Measurements from ENCODE around the gene SNAPC4. TPM values are rescaled to one million over a fixed set of nuclear protein-coding genes. Genes with fewer than 3 reads are reported as not detected.

Gene SNAPC4
- total and polyA plus RNA-seq, 7 donors: 1.4 to 10.8 (median 5.0) TPM

GRCh38 chr9:136395020-136395340 lies 5.0 kb downstream of the SNAPC4 start:
- 87 to 94% methylated on average over 13 of the region's 13 CpGs for WGBS, 2 donors
- Histone ChIP-seq H3K36me3 (peaks cover 19 to 75% (median 44%) of the 10 kb centered on the region in 4 donors), H3K27ac (no peak overlapping the region), H3K27me3 (no peaks in the 10 kb centered on the region), H3K9me3 (no peaks in the 10 kb centered on the region), H3K4me3 (no peak overlapping the region), H3K4me1 (peaks cover 0 to 18% (median 14%) of the 10 kb centered on the region in 4 donors)
- DNase-seq: no peak
- TF ChIP-seq POLR2AphosphoS5 (IDR thresholded peaks at IDR 0.05): no peak
- TF ChIP-seq POLR2A (IDR thresholded peaks at IDR 0.05): no peak
- no peak for TF ChIP-seq CTCF (IDR thresholded peaks at IDR 0.05)
- no peak for TF ChIP-seq EP300 (IDR thresholded peaks at IDR 0.05)
- intact Hi-C loops (cut with DNase I): no loop called here

DNA sequence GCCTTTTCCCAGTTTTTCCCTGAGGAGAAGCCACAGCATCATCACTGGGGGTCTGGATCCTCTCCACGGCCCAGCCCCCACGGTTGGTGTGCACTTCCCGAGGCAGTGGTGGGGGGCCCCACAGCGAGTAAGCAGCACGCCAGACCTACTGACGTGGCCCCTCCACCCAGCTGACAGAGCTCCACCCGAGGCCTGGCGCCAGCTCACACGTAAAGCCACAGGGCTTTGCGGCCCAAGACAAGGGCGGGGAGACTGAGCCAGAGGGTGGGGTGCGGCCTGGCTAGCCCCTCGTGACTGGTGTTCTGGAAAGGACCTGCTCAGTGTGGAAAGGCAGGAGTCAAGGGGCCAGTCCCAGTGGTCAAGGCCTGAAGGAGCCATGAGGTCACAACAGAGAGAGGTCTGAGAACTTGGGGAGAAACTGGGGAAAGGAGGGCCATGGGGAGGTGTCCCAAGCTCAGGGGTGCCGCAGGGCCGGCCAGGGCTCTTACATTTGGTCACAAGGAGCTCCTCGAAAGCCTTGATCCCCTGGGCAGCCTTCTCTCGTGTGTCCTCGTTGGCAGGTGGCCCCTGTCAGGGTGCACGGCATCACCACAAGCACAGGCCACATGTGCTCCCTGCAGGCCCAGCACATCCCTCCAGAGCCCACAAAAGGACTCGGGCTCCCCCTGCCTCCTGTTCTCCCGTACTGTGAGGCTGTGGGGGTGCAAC lies 5.5 kb downstream of the SNAPC4 start:
- TF ChIP-seq CTCF (IDR thresholded peaks at IDR 0.05) (no peak), POLR2AphosphoS5 (IDR thresholded peaks at IDR 0.05) (no peak), POLR2A (IDR thresholded peaks at IDR 0.05) (no peak), EP300 (IDR thresholded peaks at IDR 0.05) (no peak)
- Histone ChIP-seq H3K27ac (no peak overlapping the region), H3K27me3 (no peaks in the 10 kb centered on the region), H3K4me1 (peaks cover 0 to 14% (median 12%) of the 10 kb centered on the region in 4 donors), H3K36me3 (peaks cover 19 to 80% (median 47%) of the 10 kb centered on the region in 4 donors), H3K4me3 (no peak overlapping the region), H3K9me3 (no peaks in the 10 kb centered on the region)
- whole genome bisulfite sequencing, 2 donors: 94 to 96% methylated on average over 21 of the region's 21 CpGs
- intact Hi-C loops (cut with DNase I): no loop called here
- DNase-seq: no peak

- DNase-seq: no peak
- intact Hi-C loops (cut with DNase I): no loop called here
- Histone ChIP-seq H3K4me1 (peaks cover 0 to 5% (median 3%) of the 10 kb centered on the region in 4 donors), H3K27me3 (no peaks in the 10 kb centered on the region), H3K36me3 (peaks cover 21 to 89% (median 48%) of the 10 kb centered on the region in 4 donors), H3K27ac (peak overlapping the region in 1 of 4 donors; percentile 17), H3K9me3 (no peaks in the 10 kb centered on the region), H3K4me3 (no peak overlapping the region)
- 73 to 85% methylated on average over 17 of the region's 17 CpGs for WGBS, 2 donors
- TF ChIP-seq EP300 (IDR thresholded peaks at IDR 0.05) (no peak), CTCF (IDR thresholded peaks at IDR 0.05) (no peak)
These were observed 6.4 kb downstream of the SNAPC4 start for GRCh38 chr9:136393531-136393930.

GRCh38 chr9:136392538-136393449 lies 7.2 kb downstream of the SNAPC4 start:
- TF ChIP-seq POLR2AphosphoS5 (IDR thresholded peaks at IDR 0.05) (no peak), POLR2A (IDR thresholded peaks at IDR 0.05) (no peak), CTCF (IDR thresholded peaks at IDR 0.05) (no peak), EP300 (IDR thresholded peaks at IDR 0.05) (no peak)
- 90 to 92% methylated on average over 21 of the region's 21 CpGs for WGBS, 2 donors

More at GRCh38 chr9:136392538-136393449, 7.2 kb downstream of the SNAPC4 start:
- Histone ChIP-seq H3K27ac (no peak overlapping the region), H3K36me3 (peaks cover 28 to 92% (median 50%) of the 10 kb centered on the region in 4 donors), H3K9me3 (no peaks in the 10 kb centered on the region), H3K4me3 (no peak overlapping the region), H3K4me1 (no peaks in the 10 kb centered on the region), H3K27me3 (no peaks in the 10 kb centered on the region)
- DNase-seq: no peak
- intact Hi-C loops (cut with DNase I): no loop called here

All from sigmoid colon (tissue), 7 donors.